Central memory CD8-positive, alpha-beta T cell (primary cell): ENCODE results near the gene PTTG2.

Source experiments
- ATAC-seq: fragments of 150-1000 bp; cut with Tn5 transposase; replicated peaks from 2 replicates; pipeline ENCODE4 v1.10.0; 2022; ENCODE audit warnings: mild to moderate bottlenecking, moderate FRiP score, moderate number of reproducible peaks; ENCODE audit not compliant: poor library complexity, severe bottlenecking; ENCODE audit errors: extremely low read depth
- DNase-seq, 2 donors: peaks; one replicate each; pipeline ENCODE4 v3.0.0; 2021; ENCODE audit warnings: low spot score in 2 of 2
- H3K27ac Mint-ChIP-seq: one replicate; pipeline ENCODE4 v1.8.0; 2022; ENCODE audit warnings: low read depth, mild to moderate bottlenecking, moderate library complexity, mixed read lengths
- H3K27me3 Mint-ChIP-seq: one replicate; pipeline ENCODE4 v1.8.0; 2022; ENCODE audit warnings: mixed read lengths
- H3K36me3 Mint-ChIP-seq: one replicate; pipeline ENCODE4 v1.8.0; 2022; ENCODE audit warnings: mild to moderate bottlenecking, moderate library complexity, mixed read lengths; ENCODE audit not compliant: insufficient read depth
- H3K4me1 Mint-ChIP-seq: one replicate; pipeline ENCODE4 v1.8.0; 2022; ENCODE audit warnings: mixed read lengths
- H3K4me3 Mint-ChIP-seq: one replicate; pipeline ENCODE4 v1.8.0; 2022; ENCODE audit warnings: mild to moderate bottlenecking, moderate library complexity, mixed read lengths
- H3K9me3 Mint-ChIP-seq: one replicate; pipeline ENCODE4 v1.8.0; 2022; ENCODE audit warnings: mixed read lengths

The PTTG2 gene

GRCh38 chr4:37938208-37938607, 22.0 kb upstream of the PTTG2 start:
- ATAC-seq: no peak
- Mint-ChIP-seq H3K36me3 (no peaks in the 10 kb centered on the region), H3K4me1 (peaks cover 33% of the 10 kb centered on the region), H3K27me3 (no peaks in the 10 kb centered on the region), H3K4me3 (no peak overlapping the region), H3K27ac (no peak overlapping the region), H3K9me3 (no peaks in the 10 kb centered on the region)
- DNase-seq: no peak

DNA sequence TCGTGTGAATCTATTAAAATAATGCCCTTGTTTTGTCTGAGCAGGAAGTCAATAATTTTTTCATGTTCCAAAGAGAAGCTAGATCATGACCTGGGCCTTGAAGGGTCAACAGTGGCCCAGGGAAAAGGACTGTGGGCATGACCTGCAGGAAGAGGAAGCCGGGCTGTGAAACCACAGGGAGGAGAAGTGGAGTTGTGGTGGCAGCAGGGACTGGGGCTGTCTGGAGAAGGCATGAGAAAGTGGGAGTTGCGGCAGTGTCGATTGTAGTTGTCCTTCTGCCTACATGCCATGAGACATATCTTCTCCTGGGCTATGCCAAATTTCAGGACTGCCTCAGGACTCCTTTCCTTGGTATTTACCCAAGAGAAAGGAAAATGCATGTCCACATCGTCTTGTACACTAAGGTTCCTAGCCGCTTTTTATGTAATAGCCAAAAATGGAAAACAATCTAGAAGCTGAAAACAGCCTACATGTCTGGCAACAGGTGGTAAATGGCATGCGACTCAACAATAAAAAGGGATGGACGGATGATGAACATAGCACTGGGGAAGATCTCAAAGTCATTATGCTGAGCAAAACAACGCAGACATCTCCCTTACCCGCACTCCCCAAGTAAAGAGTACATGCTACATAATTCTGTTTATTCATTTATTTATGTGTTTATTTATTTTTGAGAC, 13.6 kb upstream of the PTTG2 start:
- Mint-ChIP-seq H3K27me3 (no peaks in the 10 kb centered on the region), H3K9me3 (no peaks in the 10 kb centered on the region)

DNA sequence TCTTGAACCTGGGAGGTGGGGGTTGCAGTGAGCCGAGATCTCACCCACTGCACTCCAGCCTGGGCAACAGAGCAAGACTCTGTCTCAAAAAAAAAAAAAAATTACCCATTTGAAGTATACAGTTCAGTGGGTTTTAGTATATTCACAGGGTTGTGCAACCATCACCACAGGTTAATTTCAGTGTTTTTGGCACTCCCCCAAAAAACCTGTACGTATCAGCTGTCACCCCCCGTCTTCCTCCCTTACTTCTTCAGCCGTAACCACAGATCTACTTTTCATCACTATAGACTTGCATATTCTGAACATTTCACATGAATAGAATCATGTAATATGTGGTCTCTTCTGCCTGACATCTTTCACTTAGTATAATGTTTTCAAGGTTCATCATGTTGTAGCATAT, 11.7 kb upstream of the PTTG2 start:
- peaks cover 5% of the 10 kb centered on the region for H3K36me3 Mint-ChIP-seq
- H3K4me3 Mint-ChIP-seq: no peak overlapping the region
- no peaks in the 10 kb centered on the region for H3K27me3 Mint-ChIP-seq
- ATAC-seq (no peak), DNase-seq (no peak)
- peaks cover 25% of the 10 kb centered on the region for H3K4me1 Mint-ChIP-seq
- H3K27ac Mint-ChIP-seq: no peak overlapping the region
- H3K9me3 Mint-ChIP-seq: no peaks in the 10 kb centered on the region

More for the DNA sequence above, 13.6 kb upstream of the PTTG2 start:
- no peak overlapping the region for H3K4me3 Mint-ChIP-seq
- peak overlapping the region; percentile 74 for H3K27ac Mint-ChIP-seq
- ATAC-seq (no peak), DNase-seq (no peak)
- no peaks in the 10 kb centered on the region for H3K36me3 Mint-ChIP-seq
- peaks cover 37% of the 10 kb centered on the region for H3K4me1 Mint-ChIP-seq

DNA sequence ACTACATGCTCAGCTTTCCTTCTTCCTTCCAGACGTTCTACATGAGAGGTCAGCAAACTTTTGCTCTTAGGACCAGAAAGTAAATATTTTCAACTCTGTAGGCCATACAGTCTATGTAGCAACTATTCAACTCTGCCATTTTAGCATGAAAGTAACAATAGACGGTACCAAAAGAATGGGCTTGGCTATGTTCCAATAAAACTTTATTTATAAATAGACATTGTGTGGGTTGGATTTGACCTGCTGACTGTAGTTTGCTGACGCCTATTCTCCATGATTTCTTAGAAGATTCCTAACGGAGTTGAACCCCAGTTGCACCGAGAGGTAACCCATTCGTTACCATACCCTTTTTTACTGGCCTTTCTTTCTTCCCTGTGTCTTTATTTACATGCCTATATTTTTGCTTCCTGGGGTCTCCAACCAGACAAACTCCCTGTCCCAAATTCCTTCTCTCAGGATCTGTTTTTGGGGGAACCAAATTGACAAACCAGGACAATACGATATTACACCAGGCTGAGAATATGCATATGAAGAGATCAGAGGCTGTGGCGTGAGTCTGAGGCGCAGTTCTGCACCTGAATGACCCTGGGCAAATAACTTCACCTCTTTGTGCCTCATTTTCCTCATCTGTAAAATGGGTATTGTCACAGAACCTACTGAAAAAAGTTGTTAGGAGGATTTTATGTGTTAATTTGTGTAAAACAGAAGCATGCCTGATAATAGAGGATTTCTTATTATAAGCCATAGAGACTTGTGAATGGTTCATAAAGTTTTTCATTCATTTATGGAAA, 10.4 kb upstream of the PTTG2 start:
- Mint-ChIP-seq H3K27ac (no peak overlapping the region), H3K9me3 (no peaks in the 10 kb centered on the region), H3K27me3 (no peaks in the 10 kb centered on the region), H3K4me3 (no peak overlapping the region), H3K36me3 (peaks cover 5% of the 10 kb centered on the region), H3K4me1 (peaks cover 23% of the 10 kb centered on the region)
- no peak for DNase-seq
- no peak for ATAC-seq

- peaks cover 5% of the 10 kb centered on the region for H3K36me3 Mint-ChIP-seq
- no peak overlapping the region for H3K4me3 Mint-ChIP-seq
- H3K4me1 Mint-ChIP-seq: peaks cover 13% of the 10 kb centered on the region
- no peaks in the 10 kb centered on the region for H3K9me3 Mint-ChIP-seq
- H3K27ac Mint-ChIP-seq: no peak overlapping the region
- no peaks in the 10 kb centered on the region for H3K27me3 Mint-ChIP-seq
- ATAC-seq (no peak), DNase-seq (no peak)
Measured at GRCh38 chr4:37951461-37952352, 8.5 kb upstream of the PTTG2 start.

DNA sequence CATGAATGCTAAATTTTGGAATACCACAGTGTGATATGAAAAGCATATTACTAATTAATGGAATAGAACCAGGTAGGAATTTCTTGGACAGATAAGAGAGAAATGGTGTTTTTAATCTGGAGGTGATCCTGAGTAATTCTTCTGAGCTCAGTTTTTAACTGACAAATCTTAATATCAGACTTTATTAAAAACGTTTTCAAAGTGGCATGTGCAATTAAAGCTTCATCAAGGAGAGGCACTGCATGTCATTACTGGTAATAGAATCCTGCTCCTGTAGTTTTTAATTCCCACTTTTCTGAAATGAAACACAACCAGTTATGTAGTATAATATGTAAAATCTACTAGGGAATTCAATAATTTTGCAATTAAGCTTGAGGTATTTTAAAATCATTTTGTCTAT, 7.0 kb upstream of the PTTG2 start:
- peaks cover 6% of the 10 kb centered on the region for H3K4me1 Mint-ChIP-seq
- ATAC-seq (no peak), DNase-seq (no peak)
- H3K9me3 Mint-ChIP-seq: no peaks in the 10 kb centered on the region
- peaks cover 5% of the 10 kb centered on the region for H3K36me3 Mint-ChIP-seq
- no peak overlapping the region for H3K4me3 Mint-ChIP-seq
- no peaks in the 10 kb centered on the region for H3K27me3 Mint-ChIP-seq
- H3K27ac Mint-ChIP-seq: no peak overlapping the region

- Mint-ChIP-seq H3K36me3 (peaks cover 5% of the 10 kb centered on the region), H3K27ac (no peak overlapping the region)
- ATAC-seq: no peak
Measured at GRCh38 chr4:37953620-37954293, 6.4 kb upstream of the PTTG2 start.

DNA sequence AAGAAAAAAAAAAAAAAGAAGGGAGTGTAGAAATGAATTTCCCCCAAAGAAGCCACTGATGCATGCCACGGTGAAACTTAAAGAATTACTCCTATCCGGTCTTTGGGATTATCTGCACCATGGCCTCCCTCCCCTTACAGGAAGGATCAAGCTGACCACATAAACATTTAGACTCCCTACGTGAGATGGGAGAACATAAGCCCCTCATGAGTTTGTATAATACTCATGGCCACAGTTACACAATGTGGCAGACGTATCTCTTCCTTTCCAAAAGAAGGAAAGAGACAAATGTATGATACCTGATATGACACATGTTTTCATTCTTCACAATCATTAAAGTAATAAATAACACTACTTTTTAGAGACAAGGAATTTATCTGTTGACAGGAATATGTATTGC, 3.3 kb upstream of the PTTG2 start:
- no peaks in the 10 kb centered on the region for H3K4me1 Mint-ChIP-seq
- ATAC-seq: no peak
- H3K4me3 Mint-ChIP-seq: no peak overlapping the region
- H3K27ac Mint-ChIP-seq: no peak overlapping the region
- H3K9me3 Mint-ChIP-seq: no peaks in the 10 kb centered on the region
- no peaks in the 10 kb centered on the region for H3K27me3 Mint-ChIP-seq
- H3K36me3 Mint-ChIP-seq: peaks cover 4% of the 10 kb centered on the region
- no peak for DNase-seq

More at GRCh38 chr4:37953620-37954293, 6.4 kb upstream of the PTTG2 start:
- no peak for DNase-seq
- Mint-ChIP-seq H3K4me1 (peaks cover 2% of the 10 kb centered on the region), H3K9me3 (no peaks in the 10 kb centered on the region), H3K4me3 (no peak overlapping the region), H3K27me3 (no peaks in the 10 kb centered on the region)

DNA sequence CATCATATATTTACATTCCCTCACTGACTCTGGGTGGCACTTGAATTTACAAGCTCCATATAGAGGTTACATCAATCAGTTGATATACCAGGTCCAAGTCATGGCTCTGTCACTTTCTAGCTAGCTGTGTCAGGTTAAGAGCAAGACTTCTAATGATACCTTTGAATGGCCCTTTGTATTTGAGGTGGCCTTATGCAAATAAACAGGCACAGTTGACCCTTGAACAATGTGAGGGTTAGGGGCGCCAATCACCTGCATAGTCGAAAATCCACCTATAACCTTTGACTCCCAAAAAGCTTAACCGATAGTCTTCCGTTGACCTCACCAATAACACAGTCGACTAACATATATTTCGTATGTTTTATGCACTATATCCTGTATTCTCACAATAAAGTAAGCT, 1.3 kb upstream of the PTTG2 start:
- DNase-seq: no peak
- Mint-ChIP-seq H3K9me3 (no peaks in the 10 kb centered on the region), H3K4me1 (peaks cover 4% of the 10 kb centered on the region), H3K27me3 (no peaks in the 10 kb centered on the region), H3K27ac (no peak overlapping the region), H3K36me3 (no peaks in the 10 kb centered on the region), H3K4me3 (no peak overlapping the region)
- ATAC-seq: no peak

GRCh38 chr4:37960679-37961450, 667 bp downstream of the PTTG2 start:
- Mint-ChIP-seq H3K36me3 (no peaks in the 10 kb centered on the region), H3K4me3 (no peak overlapping the region), H3K27ac (no peak overlapping the region), H3K9me3 (no peaks in the 10 kb centered on the region), H3K27me3 (no peaks in the 10 kb centered on the region), H3K4me1 (peaks cover 17% of the 10 kb centered on the region)
- no peak for DNase-seq
- ATAC-seq: no peak

DNA sequence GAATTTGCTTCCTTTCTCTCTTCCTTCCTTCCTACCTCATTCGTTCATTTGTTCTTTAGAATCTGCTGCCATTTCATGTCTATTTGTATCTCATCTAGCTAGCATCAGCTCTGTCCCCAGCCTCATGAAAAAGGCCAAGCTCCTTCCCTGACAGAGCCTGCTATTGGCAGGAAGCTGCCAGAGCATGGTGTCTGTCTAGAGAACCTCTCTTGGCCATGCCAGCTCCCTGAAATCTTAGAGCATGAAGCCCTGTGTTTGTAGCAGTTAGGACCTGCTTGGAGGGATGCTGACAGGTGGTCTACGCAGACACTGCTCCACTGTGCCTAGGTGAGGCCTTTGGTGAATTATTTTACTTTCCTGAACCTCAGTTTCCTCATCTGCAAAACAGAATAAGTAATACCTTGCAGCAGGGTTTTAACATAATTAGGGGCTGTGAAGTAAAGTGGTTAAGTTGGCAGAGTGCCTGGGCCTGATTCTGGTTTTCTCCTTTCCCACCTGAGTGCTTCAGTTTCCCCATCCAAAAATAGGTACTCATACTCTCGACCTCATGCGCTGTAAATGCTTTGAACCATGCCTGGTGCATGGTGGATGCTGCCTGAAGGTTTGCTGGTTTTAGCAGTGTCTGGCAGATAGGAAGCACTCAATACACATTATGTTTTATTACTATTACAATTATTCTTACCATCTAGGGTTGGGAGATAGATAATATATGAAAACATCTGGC, 4.7 kb downstream of the PTTG2 start:
- DNase-seq (no peak), ATAC-seq (no peak)
- H3K9me3 Mint-ChIP-seq: no peaks in the 10 kb centered on the region
- no peaks in the 10 kb centered on the region for H3K27me3 Mint-ChIP-seq
- H3K36me3 Mint-ChIP-seq: no peaks in the 10 kb centered on the region
- H3K4me3 Mint-ChIP-seq: no peak overlapping the region
- peak overlapping the region; percentile 61 for H3K27ac Mint-ChIP-seq
- H3K4me1 Mint-ChIP-seq: peaks cover 17% of the 10 kb centered on the region
